Lower leg skin (tissue), 4 donors: ENCODE data around the gene RHOF. TPM values are rescaled to one million over a fixed set of nuclear protein-coding genes. Genes with fewer than 3 reads are reported as not detected.

Experiments
- DNase-seq, 2 donors: peaks; one replicate each; pipeline ENCODE4 v3.0.0-alpha.2; 2019; ENCODE audit warnings: low spot score in 2 of 2
- H3K4me3 ChIP-seq: fragments of 200-600 bp; sonication (generic); 2 replicates; pipeline ENCODE4 v1.5.1; 2017; ENCODE audit warnings: mild to moderate bottlenecking, low read depth; ENCODE audit not compliant: poor library complexity, severe bottlenecking
- POLR2A ChIP-seq, 2 donors: fragments of 450-650 bp; IDR thresholded peaks; one replicate each; pipeline ENCODE4 v1.6.1; 2016 to 2017; ENCODE audit warnings: antibody characterized with exemption in 2 of 2, mild to moderate bottlenecking in 1 of 2, moderate library complexity in 1 of 2
- WGBS, 2 donors: methylation state at CpG; one replicate each; pipeline ENCODE4 v1.1.5; 2018; 5-methylcytosine and 5-hydroxymethylcytosine counted together
- intact Hi-C: fragments of 100-400 bp; cut with DNase I; formaldehyde crosslinking; loops from one replicate; pipeline ENCODE4 v1.15.0; 2023; ENCODE audit warnings: low total_unique reads
- total RNA-seq, 4 donors: library from RNA; depleted of rRNA; stranded (reverse); fragments of >200 nt; gene quantifications; one replicate each; pipeline ENCODE4 v1.1.0, GENCODE V29; 2016
- TF ChIP-seq, protein P1 (sequence below), 3 donors: fragments of 450-650 bp; IDR thresholded peaks; one replicate each; pipeline ENCODE4 v1.5.1; 2016; ENCODE audit warnings: antibody characterized with exemption in 3 of 3, mild to moderate bottlenecking in 3 of 3, moderate library complexity in 2 of 3

The RHOF gene
- total RNA-seq, 4 donors from 2014 or later = 5.4 to 24.1 (median 9.9) TPM

DNA sequence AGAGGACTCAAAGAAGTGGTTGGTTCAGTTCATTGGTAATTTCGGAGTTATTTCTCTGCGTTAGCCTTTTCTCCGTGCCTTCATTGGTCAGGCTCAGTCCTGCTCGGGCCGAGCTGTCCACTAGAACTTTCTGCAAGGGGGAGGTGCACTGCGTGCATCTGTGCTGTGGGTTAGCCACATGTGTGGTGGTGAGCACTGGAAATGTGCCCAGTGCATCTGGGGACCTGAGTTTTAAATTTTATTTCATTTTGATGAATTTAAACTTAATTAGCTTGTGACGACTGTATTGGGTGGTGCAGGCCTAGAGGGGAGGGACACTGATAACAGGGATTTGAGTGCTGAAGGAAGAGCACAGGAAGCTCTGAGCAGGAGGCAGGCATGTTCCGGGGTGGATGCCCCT, 34.8 kb upstream of the RHOF start:
- whole genome bisulfite sequencing, 2 donors = 90 to 91% methylated on average over 8 of the region's 8 CpGs
- TF ChIP-seq, protein P1, sequence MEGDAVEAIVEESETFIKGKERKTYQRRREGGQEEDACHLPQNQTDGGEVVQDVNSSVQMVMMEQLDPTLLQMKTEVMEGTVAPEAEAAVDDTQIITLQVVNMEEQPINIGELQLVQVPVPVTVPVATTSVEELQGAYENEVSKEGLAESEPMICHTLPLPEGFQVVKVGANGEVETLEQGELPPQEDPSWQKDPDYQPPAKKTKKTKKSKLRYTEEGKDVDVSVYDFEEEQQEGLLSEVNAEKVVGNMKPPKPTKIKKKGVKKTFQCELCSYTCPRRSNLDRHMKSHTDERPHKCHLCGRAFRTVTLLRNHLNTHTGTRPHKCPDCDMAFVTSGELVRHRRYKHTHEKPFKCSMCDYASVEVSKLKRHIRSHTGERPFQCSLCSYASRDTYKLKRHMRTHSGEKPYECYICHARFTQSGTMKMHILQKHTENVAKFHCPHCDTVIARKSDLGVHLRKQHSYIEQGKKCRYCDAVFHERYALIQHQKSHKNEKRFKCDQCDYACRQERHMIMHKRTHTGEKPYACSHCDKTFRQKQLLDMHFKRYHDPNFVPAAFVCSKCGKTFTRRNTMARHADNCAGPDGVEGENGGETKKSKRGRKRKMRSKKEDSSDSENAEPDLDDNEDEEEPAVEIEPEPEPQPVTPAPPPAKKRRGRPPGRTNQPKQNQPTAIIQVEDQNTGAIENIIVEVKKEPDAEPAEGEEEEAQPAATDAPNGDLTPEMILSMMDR (IDR thresholded peaks at IDR 0.05) = no peak
- no peak for TF ChIP-seq POLR2A (IDR thresholded peaks at IDR 0.05)
- intact Hi-C loops = no loop called here

GRCh38 chr12:121827351-121828099, 34.0 kb upstream of the RHOF start:
- intact Hi-C loops = no loop called here
- TF ChIP-seq, protein P1 (IDR thresholded peaks at IDR 0.05) = no peak
- no peak for TF ChIP-seq POLR2A (IDR thresholded peaks at IDR 0.05)
- no peak overlapping the region for H3K4me3 ChIP-seq
- DNase-seq = no peak
- 92 to 94% methylated on average over 43 to 48 of the region's 48 CpGs for WGBS, 2 donors

More for the DNA sequence above, 34.8 kb upstream of the RHOF start:
- DNase-seq = no peak
- H3K4me3 ChIP-seq = no peak overlapping the region

- intact Hi-C loops = no loop called here
- H3K4me3 ChIP-seq = no peak overlapping the region
- 86 to 87% methylated on average over 18 of the region's 18 CpGs for WGBS, 2 donors
- TF ChIP-seq, protein P1 (IDR thresholded peaks at IDR 0.05) = no peak
- TF ChIP-seq POLR2A (IDR thresholded peaks at IDR 0.05) = no peak
- DNase-seq = no peak
These were observed 33.0 kb upstream of the RHOF start for GRCh38 chr12:121826318-121827150.

DNA sequence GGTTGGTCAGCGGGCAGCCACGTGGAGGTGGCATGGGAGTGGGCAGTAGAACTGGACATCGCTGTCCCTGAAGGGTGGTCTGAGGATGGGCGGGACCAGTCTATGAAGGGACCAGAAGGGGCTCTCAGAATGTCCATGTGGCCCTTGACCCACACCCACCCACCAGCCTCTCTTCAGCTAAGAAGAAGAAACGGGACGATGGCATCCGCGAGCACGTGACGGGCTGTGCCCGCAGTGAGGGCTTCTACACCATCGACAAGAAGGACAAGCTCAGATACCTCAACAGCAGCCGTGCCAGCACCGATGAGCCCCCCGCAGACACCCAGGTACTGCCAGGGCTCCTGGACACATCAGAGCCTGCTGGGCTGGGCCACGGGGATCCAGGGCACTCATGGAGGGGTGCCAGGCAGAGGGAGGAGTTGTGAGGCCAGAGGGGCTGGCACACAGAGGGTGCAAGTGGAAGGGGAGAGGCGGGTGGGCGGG, 31.6 kb upstream of the RHOF start:
- 91 to 92% methylated on average over 18 of the region's 18 CpGs for WGBS, 2 donors
- TF ChIP-seq, protein P1 (IDR thresholded peaks at IDR 0.05) = no peak
- TF ChIP-seq POLR2A (IDR thresholded peaks at IDR 0.05) = no peak
- DNase-seq = no peak
- no peak overlapping the region for H3K4me3 ChIP-seq
- intact Hi-C loops = no loop called here

- 68 to 80% methylated on average over 6 to 12 of the region's 12 CpGs for whole genome bisulfite sequencing, 2 donors
- TF ChIP-seq, protein P1 (IDR thresholded peaks at IDR 0.05) = no peak
- no peak for TF ChIP-seq POLR2A (IDR thresholded peaks at IDR 0.05)
- DNase-seq = no peak
These were observed 30.2 kb upstream of the RHOF start for GRCh38 chr12:121823727-121824115.

More at GRCh38 chr12:121823727-121824115, 30.2 kb upstream of the RHOF start:
- H3K4me3 ChIP-seq = no peak overlapping the region
- intact Hi-C loops = no loop called here
